SK-N-SH (cell line): ENCODE measurements around the gene WHRN. TPM values are rescaled to one million over a fixed set of nuclear protein-coding genes. Genes with fewer than 3 reads are reported as not detected.

Experiments
- CTCF ChIA-PET: fragments of 300-600, 350-600 bp; formaldehyde crosslinking; extraction: SDS; loops from one replicate; lab custom pipeline; 2021; lab: Yijun Ruan, JAX
- POLR2A ChIA-PET: fragments of 350-600 bp; sonication (Branson Sonifier 250); formaldehyde crosslinking; extraction: SDS; loops from one replicate; lab custom pipeline; 2020; ENCODE audit warnings: antibody characterized with exemption, inconsistent platforms; lab: Yijun Ruan, JAX
- DNase-seq: peaks from one replicate; pipeline ENCODE4 v3.0.0; 2012
- H2AFZ ChIP-seq: fragments of 200-600 bp; sonication (generic); 2 replicates; pipeline ENCODE4 v1.8.1; 2016; ENCODE audit warnings: antibody characterized with exemption, mild to moderate bottlenecking, low read depth
- H3F3A ChIP-seq: fragments of 200-600 bp; sonication (generic); replicated peaks from 2 replicates; pipeline ENCODE3; 2016; ENCODE audit warnings: antibody characterized with exemption, mild to moderate bottlenecking; ENCODE audit not compliant: insufficient read depth
- H3K27ac ChIP-seq, 2 experiments: fragments of 200-500 bp in 1 of 2; fragments of 200-600 bp in 1 of 2; sonication (Bioruptor generic) in 1 of 2; sonication (generic), shearing (Covaris generic) in 1 of 2; 2 replicates each; pipeline versions ENCODE4 v1.5.1 to v1.6.1; 2014 to 2016; ENCODE audit warnings: low read depth in 2 of 2, inconsistent platforms in 1 of 2, low read length in 1 of 2, mild to moderate bottlenecking in 1 of 2, mixed read lengths in 1 of 2
- H3K27me3 ChIP-seq: fragments of 200-600 bp; sonication (generic), shearing (Covaris generic); 2 replicates; pipeline ENCODE4 v1.6.1; 2016; ENCODE audit warnings: mixed run types; ENCODE audit not compliant: insufficient read depth
- H3K36me3 ChIP-seq, 2 experiments: fragments of 200-500 bp in 1 of 2; fragments of 200-600 bp in 1 of 2; sonication (Bioruptor generic) in 1 of 2; sonication (generic) in 1 of 2; replicated peaks in 1 of 2; 2 replicates each; pipeline versions ENCODE3 to v1.5.1; 2014 to 2016; ENCODE audit warnings: low read length in 1 of 2, mild to moderate bottlenecking in 1 of 2; ENCODE audit not compliant: insufficient read depth in 2 of 2, control insufficient read depth in 1 of 2
- H3K4me1 ChIP-seq, 2 experiments: fragments of 200-500 bp in 1 of 2; fragments of 200-600 bp in 1 of 2; sonication (Bioruptor generic) in 1 of 2; sonication (generic), shearing (Covaris generic) in 1 of 2; 2 replicates each; pipeline versions ENCODE4 v1.5.1 to v1.6.1; 2014 to 2016; ENCODE audit warnings: low read depth in 1 of 2, low read length in 1 of 2, mixed run types in 1 of 2; ENCODE audit not compliant: insufficient read depth in 2 of 2, control insufficient read depth in 1 of 2
- H3K4me2 ChIP-seq: fragments of 200-600 bp; sonication (generic), shearing (Covaris generic); 2 replicates; pipeline ENCODE4 v1.6.1; 2017; ENCODE audit warnings: mixed run types
- H3K4me3 ChIP-seq, 2 experiments: fragments of 200-500 bp in 1 of 2; fragments of 200-600 bp in 1 of 2; sonication (Bioruptor generic) in 1 of 2; sonication (generic), shearing (Covaris generic) in 1 of 2; 2 replicates each; pipeline versions ENCODE4 v1.5.1 to v1.8.1; 2014 to 2016; ENCODE audit warnings: low read depth in 2 of 2, inconsistent platforms in 1 of 2, low read length in 1 of 2, mild to moderate bottlenecking in 1 of 2, mixed read lengths in 1 of 2, moderate library complexity in 1 of 2
- H3K79me2 ChIP-seq: fragments of 200-600 bp; sonication (generic); 2 replicates; pipeline ENCODE4 v1.8.1; 2017; ENCODE audit warnings: mild to moderate bottlenecking; ENCODE audit not compliant: insufficient read depth
- H3K9ac ChIP-seq: fragments of 200-600 bp; sonication (generic); 2 replicates; pipeline ENCODE4 v1.6.1; 2017; ENCODE audit warnings: mixed run types
- H3K9me2 ChIP-seq: fragments of 200-600 bp; sonication (generic); 2 replicates; pipeline ENCODE4 v1.6.1; 2017; ENCODE audit warnings: mixed run types
- H3K9me3 ChIP-seq: fragments of 200-600 bp; sonication (generic); 2 replicates; pipeline ENCODE4 v1.6.1; 2017; ENCODE audit warnings: mixed run types, mild to moderate bottlenecking, moderate library complexity
- H4K20me1 ChIP-seq: fragments of 200-600 bp; sonication (generic); 2 replicates; pipeline ENCODE4 v1.6.1; 2017; ENCODE audit warnings: mild to moderate bottlenecking, mixed run types; ENCODE audit not compliant: insufficient read depth
- CHD2 ChIP-seq: fragments of 150-350 bp; IDR thresholded peaks from 2 replicates; pipeline ENCODE4 v1.6.1; 2018; ENCODE audit warnings: low read length; ENCODE audit not compliant: partially characterized antibody
- EZH2phosphoT487 ChIP-seq: fragments of 200-600 bp; sonication (generic); IDR thresholded peaks from 2 replicates; pipeline ENCODE4 v1.6.1; 2017; ENCODE audit warnings: low read depth, mixed run types, mild to moderate bottlenecking, antibody characterized with exemption, moderate library complexity, borderline replicate concordance
- FOXJ3 ChIP-seq: sonication (generic); formaldehyde crosslinking; IDR thresholded peaks from 2 replicates; pipeline ENCODE4 v1.5.1; 2020; ENCODE audit warnings: mild to moderate bottlenecking, missing genetic modification reagents
- FOXM1 ChIP-seq: IDR thresholded peaks from 2 replicates; pipeline ENCODE4 v1.4.0; 2012; ENCODE audit warnings: low read depth, mild to moderate bottlenecking
- GABPA ChIP-seq: IDR thresholded peaks from 2 replicates; pipeline ENCODE4 v1.4.0; 2012; ENCODE audit warnings: low read depth, mild to moderate bottlenecking
- GATA2 ChIP-seq: sonication (generic); formaldehyde crosslinking; IDR thresholded peaks from 2 replicates; pipeline ENCODE4 v1.5.0; 2020; ENCODE audit warnings: mild to moderate bottlenecking, missing genetic modification reagents
- MEF2A ChIP-seq: IDR thresholded peaks from 2 replicates; pipeline ENCODE4 v1.4.0; 2012; ENCODE audit warnings: low read depth, borderline replicate concordance
- NFIC ChIP-seq: IDR thresholded peaks from 2 replicates; pipeline ENCODE4 v1.4.0; 2012; ENCODE audit warnings: borderline replicate concordance
- POLR2AphosphoS5 ChIP-seq: IDR thresholded peaks from 2 replicates; pipeline ENCODE4 v1.6.1; 2012; ENCODE audit warnings: low read depth, low read length
- RCOR1 ChIP-seq: fragments of 150-350 bp; IDR thresholded peaks from 2 replicates; pipeline ENCODE4 v1.6.1; 2017; ENCODE audit warnings: antibody characterized with exemption, low read length
- RFX5 ChIP-seq: IDR thresholded peaks from 2 replicates; pipeline ENCODE4 v1.6.1; 2012; ENCODE audit warnings: mild to moderate bottlenecking, improper control_type of control experiment, low read length
- RXRA ChIP-seq: IDR thresholded peaks from 2 replicates; pipeline ENCODE4 v1.4.0; 2012; ENCODE audit warnings: low read depth, mild to moderate bottlenecking, borderline replicate concordance
- SMC3 ChIP-seq: IDR thresholded peaks from 2 replicates; pipeline ENCODE4 v1.6.1; 2012; ENCODE audit warnings: low read depth, low read length, improper control_type of control experiment
- TCF12 ChIP-seq: IDR thresholded peaks from 2 replicates; pipeline ENCODE4 v1.4.0; 2012
- TEAD4 ChIP-seq: IDR thresholded peaks from 2 replicates; pipeline ENCODE4 v1.4.0; 2012; ENCODE audit warnings: mild to moderate bottlenecking, borderline replicate concordance; ENCODE audit not compliant: insufficient read depth
- WGBS: methylation state at CpG from one replicate; pipeline ENCODE4 v1.1.6; 2017; ENCODE audit warnings: low lambda C conversion rate; 5-methylcytosine and 5-hydroxymethylcytosine counted together
- polyA plus RNA-seq, 3 experiments: library from polyadenylated mRNA; depleted of rRNA; stranded (reverse); fragments of >200 nt; gene quantifications; 2 replicates each; pipeline ENCODE4 v1.2.3, GENCODE V29; 2012
- TF ChIP-seq, protein P1 (sequence below): IDR thresholded peaks from 2 replicates; pipeline ENCODE4 v1.6.1; 2012; ENCODE audit warnings: mild to moderate bottlenecking, low read depth, low read length, moderate library complexity
- TF ChIP-seq, protein P2 (sequence below): IDR thresholded peaks from 2 replicates; pipeline ENCODE4 v1.4.0; 2012; ENCODE audit warnings: low read depth
- TF ChIP-seq, protein P3 (sequence below): IDR thresholded peaks from 2 replicates; pipeline ENCODE4 v1.4.0; 2012; ENCODE audit warnings: low read depth, borderline replicate concordance
- TF ChIP-seq, protein P4 (sequence below): IDR thresholded peaks from 2 replicates; pipeline ENCODE4 v1.4.0; 2012; ENCODE audit warnings: low read depth, borderline replicate concordance

WHRN gene
- polyA plus RNA-seq, 1 of the 3 experiments (the other 2 are of a cell fraction): 4.6 TPM

DNA sequence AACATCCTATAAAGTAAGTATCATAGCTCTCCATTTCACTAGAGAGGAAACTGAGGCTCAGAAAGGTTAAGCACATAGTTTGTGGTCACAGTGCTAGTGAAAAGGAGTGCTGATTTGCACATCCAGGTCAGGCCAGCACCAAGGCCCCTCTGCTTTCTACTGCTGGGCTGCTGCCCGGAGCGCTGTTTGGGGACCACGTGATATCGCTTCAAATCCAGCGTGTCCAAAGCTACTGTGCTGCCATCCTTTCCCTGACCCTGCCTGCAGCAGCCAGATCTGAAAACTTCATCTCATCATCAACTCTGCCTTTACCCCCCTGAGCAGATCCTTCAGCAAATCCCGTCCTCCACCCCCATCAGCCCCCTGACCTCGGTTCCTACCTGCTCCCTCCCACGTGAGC, 76.8 kb downstream of the WHRN start:
- H3K27me3 ChIP-seq: no peaks in the 10 kb centered on the region; the same call in 1 of the 2 replicates
- POLR2A ChIA-PET: no interaction called here
- CTCF ChIA-PET: interaction anchor here (1.2 to 1.4 kb wide), 4 partner anchors 15 to 253 kb away, joined by 3 to 6 read pairs (median 3); no protein-coding TSS in a partner anchor
- H3K27ac ChIP-seq: no peak overlapping the region
- H4K20me1 ChIP-seq: no peaks in the 10 kb centered on the region
- no peak overlapping the region for H3K9ac ChIP-seq
- H3K9me3 ChIP-seq: no peaks in the 10 kb centered on the region
- WGBS: 74% methylated on average over 8 of the region's 8 CpGs
- no peaks in the 10 kb centered on the region for H3K36me3 ChIP-seq
- H2AFZ ChIP-seq: no peak overlapping the region
- H3F3A ChIP-seq: no peaks in the 10 kb centered on the region
- H3K4me3 ChIP-seq: no peak overlapping the region
- no peak for DNase-seq
- no peak overlapping the region for H3K4me2 ChIP-seq
- no peaks in the 10 kb centered on the region for H3K79me2 ChIP-seq
- TF ChIP-seq CHD2 (no peak), RCOR1 (no peak), POLR2AphosphoS5 (no peak), FOXM1 (no peak), GABPA (no peak), NFIC (no peak), RFX5 (no peak)
- TF ChIP-seq, protein P1, sequence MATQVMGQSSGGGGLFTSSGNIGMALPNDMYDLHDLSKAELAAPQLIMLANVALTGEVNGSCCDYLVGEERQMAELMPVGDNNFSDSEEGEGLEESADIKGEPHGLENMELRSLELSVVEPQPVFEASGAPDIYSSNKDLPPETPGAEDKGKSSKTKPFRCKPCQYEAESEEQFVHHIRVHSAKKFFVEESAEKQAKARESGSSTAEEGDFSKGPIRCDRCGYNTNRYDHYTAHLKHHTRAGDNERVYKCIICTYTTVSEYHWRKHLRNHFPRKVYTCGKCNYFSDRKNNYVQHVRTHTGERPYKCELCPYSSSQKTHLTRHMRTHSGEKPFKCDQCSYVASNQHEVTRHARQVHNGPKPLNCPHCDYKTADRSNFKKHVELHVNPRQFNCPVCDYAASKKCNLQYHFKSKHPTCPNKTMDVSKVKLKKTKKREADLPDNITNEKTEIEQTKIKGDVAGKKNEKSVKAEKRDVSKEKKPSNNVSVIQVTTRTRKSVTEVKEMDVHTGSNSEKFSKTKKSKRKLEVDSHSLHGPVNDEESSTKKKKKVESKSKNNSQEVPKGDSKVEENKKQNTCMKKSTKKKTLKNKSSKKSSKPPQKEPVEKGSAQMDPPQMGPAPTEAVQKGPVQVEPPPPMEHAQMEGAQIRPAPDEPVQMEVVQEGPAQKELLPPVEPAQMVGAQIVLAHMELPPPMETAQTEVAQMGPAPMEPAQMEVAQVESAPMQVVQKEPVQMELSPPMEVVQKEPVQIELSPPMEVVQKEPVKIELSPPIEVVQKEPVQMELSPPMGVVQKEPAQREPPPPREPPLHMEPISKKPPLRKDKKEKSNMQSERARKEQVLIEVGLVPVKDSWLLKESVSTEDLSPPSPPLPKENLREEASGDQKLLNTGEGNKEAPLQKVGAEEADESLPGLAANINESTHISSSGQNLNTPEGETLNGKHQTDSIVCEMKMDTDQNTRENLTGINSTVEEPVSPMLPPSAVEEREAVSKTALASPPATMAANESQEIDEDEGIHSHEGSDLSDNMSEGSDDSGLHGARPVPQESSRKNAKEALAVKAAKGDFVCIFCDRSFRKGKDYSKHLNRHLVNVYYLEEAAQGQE: no peak
- H3K4me1 ChIP-seq: no peaks in the 10 kb centered on the region
- H3K9me2 ChIP-seq: no peaks in the 10 kb centered on the region

DNA sequence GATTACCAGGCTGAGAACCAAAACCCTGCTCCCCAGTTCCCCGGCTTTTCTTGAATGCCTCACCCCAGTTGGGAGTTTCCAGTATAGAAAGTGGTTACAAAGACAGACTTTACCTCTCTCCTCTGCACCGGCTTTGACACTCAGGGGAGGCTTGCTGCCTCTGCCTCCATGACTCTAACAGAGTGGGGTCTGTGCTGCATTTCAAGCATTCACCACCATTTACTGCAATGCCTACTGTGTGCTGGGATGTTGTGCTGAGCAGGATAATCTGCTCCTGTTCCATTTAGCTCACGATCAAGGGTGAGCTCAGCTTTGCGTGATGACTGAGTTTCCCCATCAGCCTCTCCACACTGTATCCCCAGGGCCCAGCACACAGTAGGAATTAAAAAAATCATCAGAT, 77.6 kb downstream of the WHRN start:
- CTCF ChIA-PET: interaction anchor here (1.2 to 1.3 kb wide), 3 partner anchors 14 to 226 kb away, joined by 3 to 6 read pairs (median 3); no protein-coding TSS in a partner anchor
- Histone ChIP-seq H3K36me3 (no peaks in the 10 kb centered on the region), H3K9me2 (no peaks in the 10 kb centered on the region), H3K4me2 (no peak overlapping the region), H3K9ac (no peak overlapping the region), H4K20me1 (no peaks in the 10 kb centered on the region), H3F3A (no peaks in the 10 kb centered on the region), H2AFZ (no peak overlapping the region), H3K79me2 (no peaks in the 10 kb centered on the region), H3K4me1 (no peaks in the 10 kb centered on the region), H3K27me3 (no peaks in the 10 kb centered on the region; the same call in 1 of the 2 replicates), H3K9me3 (no peaks in the 10 kb centered on the region), H3K27ac (no peak overlapping the region), H3K4me3 (no peak overlapping the region)
- no peak for DNase-seq
- POLR2A ChIA-PET: no interaction called here
- 71% methylated on average over 4 of the region's 4 CpGs for WGBS
- TF ChIP-seq MEF2A (no peak), FOXJ3 (CRISPR knock-in tag) (no peak), GATA2 (CRISPR knock-in tag) (no peak), TEAD4 (no peak), EZH2phosphoT487 (no peak), SMC3 (no peak), RXRA (no peak), TCF12 (no peak)
- TF ChIP-seq, protein P2, sequence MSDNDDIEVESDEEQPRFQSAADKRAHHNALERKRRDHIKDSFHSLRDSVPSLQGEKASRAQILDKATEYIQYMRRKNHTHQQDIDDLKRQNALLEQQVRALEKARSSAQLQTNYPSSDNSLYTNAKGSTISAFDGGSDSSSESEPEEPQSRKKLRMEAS: no peak
- TF ChIP-seq, protein P3, sequence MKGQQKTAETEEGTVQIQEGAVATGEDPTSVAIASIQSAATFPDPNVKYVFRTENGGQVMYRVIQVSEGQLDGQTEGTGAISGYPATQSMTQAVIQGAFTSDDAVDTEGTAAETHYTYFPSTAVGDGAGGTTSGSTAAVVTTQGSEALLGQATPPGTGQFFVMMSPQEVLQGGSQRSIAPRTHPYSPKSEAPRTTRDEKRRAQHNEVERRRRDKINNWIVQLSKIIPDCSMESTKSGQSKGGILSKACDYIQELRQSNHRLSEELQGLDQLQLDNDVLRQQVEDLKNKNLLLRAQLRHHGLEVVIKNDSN: no peak
- TF ChIP-seq, protein P1: no peak
- TF ChIP-seq, protein P4, sequence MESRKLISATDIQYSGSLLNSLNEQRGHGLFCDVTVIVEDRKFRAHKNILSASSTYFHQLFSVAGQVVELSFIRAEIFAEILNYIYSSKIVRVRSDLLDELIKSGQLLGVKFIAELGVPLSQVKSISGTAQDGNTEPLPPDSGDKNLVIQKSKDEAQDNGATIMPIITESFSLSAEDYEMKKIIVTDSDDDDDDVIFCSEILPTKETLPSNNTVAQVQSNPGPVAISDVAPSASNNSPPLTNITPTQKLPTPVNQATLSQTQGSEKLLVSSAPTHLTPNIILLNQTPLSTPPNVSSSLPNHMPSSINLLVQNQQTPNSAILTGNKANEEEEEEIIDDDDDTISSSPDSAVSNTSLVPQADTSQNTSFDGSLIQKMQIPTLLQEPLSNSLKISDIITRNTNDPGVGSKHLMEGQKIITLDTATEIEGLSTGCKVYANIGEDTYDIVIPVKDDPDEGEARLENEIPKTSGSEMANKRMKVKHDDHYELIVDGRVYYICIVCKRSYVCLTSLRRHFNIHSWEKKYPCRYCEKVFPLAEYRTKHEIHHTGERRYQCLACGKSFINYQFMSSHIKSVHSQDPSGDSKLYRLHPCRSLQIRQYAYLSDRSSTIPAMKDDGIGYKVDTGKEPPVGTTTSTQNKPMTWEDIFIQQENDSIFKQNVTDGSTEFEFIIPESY: no peak
